ENCODE results near the gene SLC20A1. TPM values are rescaled to one million over a fixed set of nuclear protein-coding genes. Genes with fewer than 3 reads are reported as not detected.

The SLC20A1 gene
- polyA plus RNA-seq, 2 donors, result 10.1 to 10.4 TPM

- H3K4me3 ChIP-seq (ENCODE audit: low read depth in 1 of 2, low read length in 2 of 2), result no peak overlapping the region
- H3K27ac ChIP-seq (ENCODE audit: low read depth in 2 of 2, low read length in 1 of 2), result no peak overlapping the region
- no peaks in the 10 kb centered on the region for H3K9me3 ChIP-seq (ENCODE audit: control insufficient read depth in 2 of 2, insufficient read depth in 1 of 2, low read depth in 1 of 2, low read length in 1 of 2)
- H3K4me1 ChIP-seq (ENCODE audit: control insufficient read depth in 2 of 2, insufficient read depth in 2 of 2, low read length in 1 of 2), result peaks cover 0 to 4% of the 10 kb centered on the region in 2 donors
- 84 to 86% methylated on average over 9 of the region's 9 CpGs for WGBS, 2 donors
- no peaks in the 10 kb centered on the region for H3K36me3 ChIP-seq (ENCODE audit: control insufficient read depth in 2 of 2, insufficient read depth in 2 of 2, low read length in 1 of 2)
- H3K27me3 ChIP-seq (ENCODE audit: control insufficient read depth in 1 of 2, insufficient read depth in 2 of 2, low read length in 2 of 2), result no peaks in the 10 kb centered on the region
Observed at GRCh38 chr2:112710956-112711750, 65.4 kb downstream of the SLC20A1 start.

DNA sequence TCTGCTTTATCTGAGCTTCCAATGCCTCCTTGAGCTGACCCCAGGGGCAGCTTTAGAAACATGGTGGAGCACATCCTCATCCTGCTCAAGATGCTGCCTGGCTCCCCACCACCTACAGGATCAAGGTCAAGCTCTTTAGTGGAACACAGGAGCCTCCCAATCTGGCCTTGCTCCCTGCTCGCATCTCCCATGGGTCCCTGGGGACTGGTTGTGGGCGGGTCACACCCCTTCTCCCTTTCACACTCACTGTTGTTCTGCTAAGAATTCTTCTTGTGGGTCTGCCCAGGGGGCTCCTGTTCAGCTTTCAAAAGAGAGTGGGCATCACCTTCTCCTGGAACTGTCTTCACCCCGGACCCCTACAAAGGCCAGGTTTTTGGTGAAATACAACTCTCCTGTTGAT is 66.7 kb downstream of the SLC20A1 start:
- H3K36me3 ChIP-seq (ENCODE audit: control insufficient read depth in 2 of 2, insufficient read depth in 2 of 2, low read length in 1 of 2), result no peaks in the 10 kb centered on the region
- H3K4me3 ChIP-seq (ENCODE audit: low read depth in 1 of 2, low read length in 2 of 2), result no peak overlapping the region
- no peaks in the 10 kb centered on the region for H3K27me3 ChIP-seq (ENCODE audit: control insufficient read depth in 1 of 2, insufficient read depth in 2 of 2, low read length in 2 of 2)
- no peak overlapping the region for H3K27ac ChIP-seq (ENCODE audit: low read depth in 2 of 2, low read length in 1 of 2)
- peaks cover 0 to 2% of the 10 kb centered on the region in 2 donors for H3K4me1 ChIP-seq (ENCODE audit: control insufficient read depth in 2 of 2, insufficient read depth in 2 of 2, low read length in 1 of 2)
- WGBS, 2 donors, result 87 to 89% methylated on average over 3 of the region's 3 CpGs
- H3K9me3 ChIP-seq (ENCODE audit: control insufficient read depth in 2 of 2, insufficient read depth in 1 of 2, low read depth in 1 of 2, low read length in 1 of 2), result no peaks in the 10 kb centered on the region

DNA sequence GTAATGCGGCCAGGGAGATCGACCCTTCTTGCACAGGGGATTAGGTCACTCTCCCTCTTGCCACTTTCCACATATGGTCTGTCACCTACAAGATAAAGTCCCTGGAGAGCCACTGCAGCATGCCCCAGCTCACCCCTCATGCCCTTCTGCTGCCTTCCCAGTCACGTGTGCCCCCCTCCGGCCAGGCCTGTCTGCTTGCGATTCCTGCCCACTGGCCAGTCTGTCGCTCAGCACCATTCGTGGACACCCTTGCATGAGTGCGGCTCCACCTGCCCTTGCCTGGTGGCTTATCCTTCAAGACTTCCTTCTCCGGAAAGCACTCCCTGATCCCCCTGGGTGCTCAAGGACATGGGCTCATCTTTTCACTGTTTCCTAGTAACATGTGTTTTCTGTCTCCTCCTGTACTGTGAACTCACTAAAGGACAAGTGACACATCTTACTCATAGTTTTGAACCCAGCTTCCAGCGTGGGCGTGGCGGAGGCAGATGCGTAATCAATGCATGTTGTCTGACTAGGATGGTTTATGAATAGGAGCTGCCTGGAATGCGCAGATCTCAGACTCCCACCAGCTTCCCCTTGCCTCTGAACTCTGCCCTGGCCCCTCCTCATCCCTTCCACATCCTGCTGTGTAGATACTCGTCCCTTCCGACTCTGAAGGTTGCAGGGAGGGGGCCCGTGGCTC is 67.3 kb downstream of the SLC20A1 start:
- no peak overlapping the region for H3K27ac ChIP-seq (ENCODE audit: low read depth in 2 of 2, low read length in 1 of 2)
- no peaks in the 10 kb centered on the region for H3K27me3 ChIP-seq (ENCODE audit: control insufficient read depth in 1 of 2, insufficient read depth in 2 of 2, low read length in 2 of 2)
- no peak overlapping the region for H3K4me3 ChIP-seq (ENCODE audit: low read depth in 1 of 2, low read length in 2 of 2)
- H3K9me3 ChIP-seq (ENCODE audit: control insufficient read depth in 2 of 2, insufficient read depth in 1 of 2, low read depth in 1 of 2, low read length in 1 of 2), result no peaks in the 10 kb centered on the region
- peaks cover 0 to 2% of the 10 kb centered on the region in 2 donors for H3K4me1 ChIP-seq (ENCODE audit: control insufficient read depth in 2 of 2, insufficient read depth in 2 of 2, low read length in 1 of 2)
- no peaks in the 10 kb centered on the region for H3K36me3 ChIP-seq (ENCODE audit: control insufficient read depth in 2 of 2, insufficient read depth in 2 of 2, low read length in 1 of 2)
- WGBS, 2 donors, result 70 to 74% methylated on average over 17 of the region's 17 CpGs

Other genes starting within 250 kb of the SLC20A1 start
- 1 to 10 TPM in 1 of 2 donors, under 1 TPM in 1; 0.34 to 1.0 TPM for gene RGPD8, start 212.3 kb upstream of the SLC20A1 start, polyA plus RNA-seq
- gene TTL, start 163.8 kb upstream of the SLC20A1 start, polyA plus RNA-seq, result 1 to 10 TPM; 7.1 to 7.2 TPM
- 1 to 10 TPM; 5.7 to 7.5 TPM for gene POLR1B, start 103.5 kb upstream of the SLC20A1 start, polyA plus RNA-seq
- gene CHCHD5, start 61.3 kb upstream of the SLC20A1 start, polyA plus RNA-seq, result 10 to 100 TPM; 26.7 to 37.3 TPM
- not detected for gene NT5DC4, start 75.1 kb downstream of the SLC20A1 start, polyA plus RNA-seq
- 1 to 10 TPM; 1.6 to 3.5 TPM for gene CKAP2L, start 118.7 kb downstream of the SLC20A1 start, polyA plus RNA-seq
- 10 to 100 TPM; 17.4 to 30.0 TPM for gene IL1A, start 138.6 kb downstream of the SLC20A1 start, polyA plus RNA-seq
- 1 to 10 TPM; 1.9 to 4.3 TPM for gene IL1B, start 190.8 kb downstream of the SLC20A1 start, polyA plus RNA-seq

Data from esophagus (tissue), 2 donors.